Aortic smooth muscle cell (primary cell): ENCODE data around the gene GASK1B. TPM values are rescaled to one million over a fixed set of nuclear protein-coding genes. Genes with fewer than 3 reads are reported as not detected.

Source experiments
- total RNA-seq: library from RNA; depleted of rRNA; stranded (reverse); fragments of >200 nt; gene quantifications from 2 replicates; pipeline ENCODE4 v1.2.3, GENCODE V29; 2014

GASK1B gene
- total RNA-seq: 11.9 and 25.1 TPM in 2 replicates

DNA sequence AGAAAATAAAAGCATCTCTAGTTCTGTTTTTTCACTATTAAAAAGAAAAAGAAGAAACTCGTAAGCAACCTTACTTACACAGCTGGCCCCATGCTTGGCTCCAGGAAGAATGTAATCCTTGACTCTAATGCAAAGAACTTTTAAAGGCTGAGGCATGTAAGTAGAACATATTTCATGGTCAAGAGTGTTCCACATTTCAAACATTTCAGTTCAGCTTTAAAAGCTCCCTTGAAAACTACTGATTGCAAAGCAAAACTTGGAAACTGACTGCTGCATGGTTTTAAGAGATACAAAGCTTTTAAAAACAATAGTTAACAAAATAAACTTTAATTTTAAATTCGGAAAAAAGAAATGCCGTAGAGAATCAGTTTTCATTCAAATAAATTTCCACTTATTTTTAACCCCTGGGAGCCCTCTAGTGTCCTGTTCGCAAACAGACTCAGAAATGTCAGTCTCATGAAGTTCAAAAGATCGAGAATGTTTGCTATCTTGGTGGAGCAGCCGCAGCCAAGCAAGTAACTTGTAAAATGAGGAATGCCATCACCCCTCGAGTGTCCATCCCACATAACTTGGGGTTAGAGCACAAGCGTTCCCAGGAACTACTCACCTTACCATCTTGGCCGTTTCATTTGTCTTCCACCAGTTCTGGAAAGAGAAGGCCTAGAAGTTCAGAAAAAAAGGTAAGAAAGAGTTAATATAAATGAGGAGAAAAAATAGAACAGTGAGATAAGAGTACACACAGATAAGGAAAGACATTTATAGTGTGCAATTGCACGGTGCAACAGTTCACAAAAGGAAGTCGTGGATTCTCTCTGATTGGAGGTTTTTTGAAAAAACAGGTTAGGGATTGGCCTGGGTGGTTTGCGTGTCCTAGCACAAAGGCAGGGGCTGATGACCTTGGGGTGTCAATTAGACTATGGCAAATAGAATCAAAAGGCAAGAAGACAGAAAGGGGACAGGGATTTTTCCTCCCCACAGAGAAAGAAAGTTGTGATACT lies at the start of gene GASK1B:
Gene GASK1B, minus strand, starts transcription at position 765 of the 998 bp plus-strand sequence. CDS start 1,650 bp downstream, outside the sequence.

DNA sequence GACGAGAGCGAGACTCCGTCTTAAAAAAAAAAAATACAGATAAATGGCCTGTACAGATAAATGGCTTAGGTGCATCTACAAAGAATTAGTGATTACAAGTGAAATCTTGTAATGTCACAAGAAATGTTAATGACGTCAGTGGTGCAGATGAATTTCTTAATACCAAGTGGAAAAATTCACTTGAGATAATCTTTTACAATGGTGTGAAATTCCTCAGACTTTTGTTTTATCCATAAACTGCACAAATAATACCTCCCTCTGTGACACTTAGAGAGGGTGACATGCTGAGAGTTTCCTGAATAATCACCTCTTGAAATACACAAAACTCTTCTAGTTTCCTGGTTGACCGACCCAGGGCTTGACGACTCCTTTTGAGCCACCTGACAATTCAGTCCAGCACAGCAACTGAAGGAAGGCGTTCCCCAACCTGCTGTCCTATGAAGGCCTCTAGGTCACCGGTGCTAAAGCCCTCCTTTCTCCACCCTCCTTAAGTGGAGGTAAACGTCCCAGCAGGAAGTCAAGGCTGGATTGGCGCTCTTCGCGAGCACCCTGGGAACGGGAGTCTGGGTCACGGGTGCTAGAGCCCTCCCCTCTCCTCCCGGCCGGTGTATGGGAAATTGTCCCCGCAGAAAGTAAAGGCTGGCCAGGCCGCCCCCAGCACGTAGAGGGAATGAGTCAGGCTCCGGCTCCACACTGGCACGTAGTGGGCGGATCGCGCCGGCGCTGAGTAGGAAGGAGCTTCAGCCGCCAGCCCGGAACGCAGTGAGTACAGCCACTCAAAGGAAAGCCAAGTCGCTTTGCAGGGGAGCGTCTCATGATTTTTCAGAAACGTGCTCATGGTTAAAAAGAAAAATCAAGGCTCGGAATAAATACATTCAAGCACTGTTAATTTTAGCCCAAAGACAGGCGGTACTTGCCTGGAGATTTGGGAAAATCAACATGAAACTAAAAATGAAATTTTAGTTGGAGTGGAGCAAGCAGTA lies 37.3 kb upstream of the GASK1B start, which contains the start of gene TMEM144:
Gene TMEM144, plus strand, starts transcription at position 662 of the 983 bp plus-strand sequence. CDS start 2,182 bp downstream, outside the sequence.

Other genes with a start within 250 kb of the GASK1B start
- gene TMEM144, start 37.5 kb upstream of the GASK1B start, total RNA-seq: 3.7 and 4.4 TPM in 2 replicates